RWPE1 (cell line): ENCODE data around the gene FOXP1.

Source experiments
- CTCF ChIA-PET: fragments of 350-600 bp; sonication (Branson Sonifier 250); formaldehyde crosslinking; extraction: SDS; loops from one replicate; lab custom pipeline; 2021; lab: Yijun Ruan, JAX
- POLR2A ChIA-PET: fragments of 400-600 bp; formaldehyde crosslinking; extraction: SDS; loops from one replicate; lab custom pipeline; 2020; ENCODE audit warnings: antibody characterized with exemption; ENCODE audit not compliant: low non-redundant PET; lab: Yijun Ruan, JAX
- DNase-seq: peaks from one replicate; pipeline ENCODE4 v3.0.0; 2012; ENCODE audit warnings: low spot score
- H3K27ac ChIP-seq: fragments of 450-650 bp; 2 replicates; pipeline ENCODE4 v1.5.1; 2017
- CTCF ChIP-seq: fragments of 450-650 bp; conservative IDR thresholded peaks from 2 replicates; pipeline ENCODE4 v1.5.1; 2017; ENCODE audit warnings: low read depth, mild to moderate bottlenecking

The FOXP1 gene

DNA sequence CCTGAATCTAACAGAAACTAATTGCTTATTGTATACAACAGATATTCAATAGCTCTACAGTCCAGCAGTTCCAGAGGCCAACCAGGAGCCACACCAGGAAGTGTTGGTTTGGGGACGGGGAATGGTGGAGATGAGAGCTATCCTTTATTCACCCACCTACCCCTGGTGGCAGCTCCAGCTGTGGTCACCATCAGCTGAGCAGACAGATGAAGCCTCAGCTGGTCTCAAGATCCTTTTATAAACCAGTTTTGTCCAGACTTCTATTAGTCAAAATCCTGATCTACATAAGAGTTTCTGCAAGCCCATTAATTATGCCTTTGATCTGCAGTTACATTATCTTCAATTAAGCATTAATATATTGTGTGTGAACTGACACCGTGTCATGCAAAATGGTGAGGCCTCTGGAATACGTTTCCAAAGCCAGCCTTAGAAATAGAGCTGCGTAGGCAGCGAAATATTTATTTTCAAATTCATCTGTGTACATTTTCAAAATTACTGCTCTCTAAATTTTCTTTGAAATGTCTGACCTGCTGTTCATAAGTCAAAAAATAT, 488.8 kb downstream of the FOXP1 start:
- TF ChIP-seq CTCF = no peak
- DNase-seq = no peak
- ChIA-PET CTCF (interaction anchor here (0.6 kb wide), 1 partner anchor 39 kb away, joined by 3 read pairs; no protein-coding TSS in a partner anchor), POLR2A (no interaction called here)
- no peak overlapping the region for H3K27ac ChIP-seq

DNA sequence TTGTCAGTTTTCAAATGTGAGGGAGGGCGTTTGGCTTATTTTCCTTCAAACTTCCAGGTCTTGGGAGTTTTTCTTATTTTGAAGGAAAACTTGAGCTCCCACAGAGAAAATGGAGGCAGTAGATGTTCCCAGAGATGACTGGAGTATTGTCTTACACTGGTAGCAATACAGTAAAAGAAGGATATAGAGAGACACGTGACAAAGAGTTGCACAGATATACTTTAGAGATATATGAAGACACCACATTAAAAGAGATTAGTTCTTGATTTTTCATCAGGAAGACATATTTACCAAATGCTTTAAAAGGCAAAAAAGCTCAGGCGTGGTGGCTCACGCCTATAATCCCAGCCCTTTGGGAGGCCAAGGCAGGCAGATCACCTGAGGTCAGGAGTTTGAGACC, 490.9 kb downstream of the FOXP1 start:
- DNase-seq = no peak
- CTCF ChIA-PET = no interaction called here
- POLR2A ChIA-PET = no interaction called here
- H3K27ac ChIP-seq = no peak overlapping the region
- TF ChIP-seq CTCF = no peak

- ChIA-PET POLR2A (no interaction called here), CTCF (no interaction called here)
- DNase-seq = no peak
- TF ChIP-seq CTCF = no peak
- H3K27ac ChIP-seq = no peak overlapping the region
These were observed 493.3 kb downstream of the FOXP1 start for GRCh38 chr3:71090207-71090606.

DNA sequence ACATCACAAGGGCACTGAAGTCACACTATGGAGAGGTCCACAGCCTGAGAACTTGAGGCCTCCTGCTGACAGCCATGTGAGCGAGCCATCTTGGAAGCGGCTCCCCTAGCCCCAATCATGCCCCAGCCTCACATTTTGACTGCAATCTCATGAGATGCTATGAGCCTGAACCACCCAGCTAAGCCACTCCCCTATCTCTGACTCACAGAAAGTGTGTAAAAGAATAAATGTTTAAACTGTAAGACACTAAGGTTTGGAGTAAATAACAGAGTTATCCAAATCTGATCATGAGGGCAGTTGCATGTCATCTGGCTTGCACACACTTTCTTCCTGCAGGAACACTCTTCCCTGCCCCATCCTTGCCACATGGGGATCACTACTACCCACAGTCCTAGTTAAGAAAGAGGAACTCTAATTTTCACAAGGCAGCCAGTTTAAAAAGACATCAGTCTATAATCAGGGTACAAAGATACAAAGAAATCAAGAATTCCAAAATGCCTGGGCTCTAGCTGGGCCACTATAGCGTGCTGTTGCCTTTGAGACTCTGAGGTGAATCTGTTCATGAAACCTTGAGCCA, 494.2 kb downstream of the FOXP1 start:
- TF ChIP-seq CTCF = no peak
- no peak overlapping the region for H3K27ac ChIP-seq
- DNase-seq = no peak
- CTCF ChIA-PET = no interaction called here
- POLR2A ChIA-PET = no interaction called here

- no peak for TF ChIP-seq CTCF
- H3K27ac ChIP-seq = no peak overlapping the region
- ChIA-PET CTCF (no interaction called here), POLR2A (no interaction called here)
- no peak for DNase-seq
These were observed 494.8 kb downstream of the FOXP1 start for GRCh38 chr3:71088742-71089141.

DNA sequence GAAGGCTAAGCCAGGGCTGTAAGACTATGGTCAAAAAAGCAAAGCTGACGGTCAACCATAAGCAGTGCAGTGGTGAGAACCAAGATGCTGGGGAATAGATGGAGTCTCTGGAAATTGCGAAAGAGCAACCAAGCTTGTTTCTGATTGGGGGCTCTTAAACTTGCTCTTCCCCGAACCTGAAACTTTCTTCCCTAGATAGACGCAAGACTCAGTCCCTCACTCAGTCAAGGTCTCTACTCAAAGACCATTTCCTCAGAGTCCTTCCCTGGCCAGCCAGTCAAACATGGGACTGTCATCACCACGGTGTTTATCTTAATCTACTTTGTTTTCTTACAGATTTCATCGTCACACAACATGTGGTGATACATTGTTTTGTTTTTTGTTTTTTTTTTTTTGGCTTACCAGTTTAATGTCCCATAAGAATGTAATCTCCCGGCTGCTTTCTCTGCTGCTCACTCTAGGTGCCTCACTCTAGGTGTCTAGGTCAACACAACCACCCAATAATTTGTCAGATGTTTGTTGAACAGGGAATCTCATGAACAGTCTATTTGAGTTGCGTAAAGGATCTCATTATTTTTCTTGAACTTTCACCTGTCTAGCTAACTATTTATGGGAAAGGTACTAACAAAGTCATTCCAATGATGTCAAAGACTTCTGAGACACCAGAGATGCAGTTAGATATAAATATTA, 495.4 kb downstream of the FOXP1 start:
- TF ChIP-seq CTCF = no peak
- H3K27ac ChIP-seq = no peak overlapping the region
- CTCF ChIA-PET = no interaction called here
- POLR2A ChIA-PET = no interaction called here
- DNase-seq = no peak
